ENCODE measurements around the gene GRB2.
"Not testable (repeated sequence)": the region's sequence is repeated elsewhere in the genome, so short reads cannot be mapped to it uniquely, and the experiment has no call there.

The GRB2 gene

DNA sequence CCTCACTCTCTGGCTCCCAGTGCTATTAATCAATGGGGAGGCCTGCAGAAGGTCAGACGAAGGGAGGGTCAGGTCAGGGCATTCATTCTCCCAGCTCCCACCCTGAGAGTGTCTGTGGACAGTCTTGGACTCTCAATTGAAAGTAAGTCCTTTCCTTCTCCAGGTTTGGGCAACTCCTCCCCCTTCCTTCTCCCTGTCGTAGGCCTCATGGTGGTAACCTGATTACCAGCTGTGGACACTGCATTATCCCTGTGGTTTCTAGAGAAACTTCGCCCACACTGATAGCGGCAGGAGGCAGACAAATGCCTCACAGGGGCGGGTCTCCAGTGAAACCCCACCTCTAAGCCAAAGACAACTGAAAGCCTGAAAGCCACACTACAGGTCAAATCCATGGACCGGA lies 58.6 kb downstream of the GRB2 start:
- in situ Hi-C loops (cut with HindIII; ENCODE audit: low sequenced_read_pairs), result no loop called here
- no peak overlapping the region for H3K4me3 ChIP-seq (ENCODE audit: low read depth, low read length)
- TF ChIP-seq CTCF (IDR thresholded peaks at IDR 0.05; ENCODE audit: low read depth, low read length), result no peak
- peak; percentile 57 for DNase-seq (ENCODE audit: low read depth, low spot score)

GRCh38 chr17:75346368-75346767 lies 59.1 kb downstream of the GRB2 start:
- in situ Hi-C loops (cut with HindIII; ENCODE audit: low sequenced_read_pairs); H3K4me3 ChIP-seq (ENCODE audit: low read depth, low read length); DNase-seq (ENCODE audit: low read depth, low spot score): not testable (repeated sequence)

- TF ChIP-seq CTCF (IDR thresholded peaks at IDR 0.05; ENCODE audit: low read depth, low read length), result no peak
- no peak for DNase-seq (ENCODE audit: low read depth, low spot score)
- in situ Hi-C loops (cut with HindIII; ENCODE audit: low sequenced_read_pairs), result no loop called here
- H3K4me3 ChIP-seq (ENCODE audit: low read depth, low read length), result no peak overlapping the region
Observed at GRCh38 chr17:75345514-75346167, 59.8 kb downstream of the GRB2 start.

- in situ Hi-C loops (cut with HindIII; ENCODE audit: low sequenced_read_pairs), result no loop called here
- no peak for DNase-seq (ENCODE audit: low read depth, low spot score)
Observed at GRCh38 chr17:75344666-75345065, 60.8 kb downstream of the GRB2 start.

GRCh38 chr17:75342996-75343395 lies 62.5 kb downstream of the GRB2 start:
- H3K4me3 ChIP-seq (ENCODE audit: low read depth, low read length), result no peak overlapping the region
- in situ Hi-C loops (cut with HindIII; ENCODE audit: low sequenced_read_pairs), result no loop called here
- no peak for TF ChIP-seq CTCF (IDR thresholded peaks at IDR 0.05; ENCODE audit: low read depth, low read length)
- no peak for DNase-seq (ENCODE audit: low read depth, low spot score)

More at GRCh38 chr17:75344666-75345065, 60.8 kb downstream of the GRB2 start:
- no peak overlapping the region for H3K4me3 ChIP-seq (ENCODE audit: low read depth, low read length)
- TF ChIP-seq CTCF (IDR thresholded peaks at IDR 0.05; ENCODE audit: low read depth, low read length), result no peak

DNA sequence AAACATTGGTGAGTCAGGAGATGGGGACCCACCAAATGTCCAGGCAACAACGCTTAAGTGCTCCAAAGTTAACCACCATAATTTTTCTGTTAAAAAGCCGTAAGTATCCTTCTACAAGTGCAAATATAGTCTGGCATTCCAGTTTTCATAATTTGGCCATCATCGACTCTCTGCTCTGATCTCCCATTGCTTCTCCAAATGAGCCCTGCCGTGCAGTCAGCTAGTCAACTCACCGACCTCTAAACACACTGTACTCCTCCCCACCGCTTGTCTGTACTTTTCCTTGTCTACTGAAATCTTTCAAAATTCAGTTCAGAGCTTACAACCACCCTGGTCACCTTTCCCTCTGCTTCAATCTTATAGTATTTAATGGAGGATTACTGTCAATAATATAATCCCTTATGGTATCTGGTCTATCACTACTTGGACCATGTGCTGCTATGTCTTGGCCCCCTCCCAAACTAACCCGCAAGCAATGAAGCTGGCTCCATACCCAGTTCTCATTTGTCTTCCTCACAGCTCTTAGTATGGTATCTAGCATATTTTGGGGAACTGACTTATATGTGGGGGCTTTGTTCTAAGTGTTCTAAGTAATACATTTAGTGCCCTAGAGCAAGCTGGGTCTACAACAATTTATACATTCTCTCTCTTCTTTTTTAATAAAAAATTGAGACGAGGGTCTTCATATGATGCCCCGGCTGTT lies 63.5 kb downstream of the GRB2 start:
- TF ChIP-seq CTCF (IDR thresholded peaks at IDR 0.05; ENCODE audit: low read depth, low read length), result no peak
- in situ Hi-C loops (cut with HindIII; ENCODE audit: low sequenced_read_pairs), result no loop called here
- DNase-seq (ENCODE audit: low read depth, low spot score), result no peak
- no peak overlapping the region for H3K4me3 ChIP-seq (ENCODE audit: low read depth, low read length)

DNA sequence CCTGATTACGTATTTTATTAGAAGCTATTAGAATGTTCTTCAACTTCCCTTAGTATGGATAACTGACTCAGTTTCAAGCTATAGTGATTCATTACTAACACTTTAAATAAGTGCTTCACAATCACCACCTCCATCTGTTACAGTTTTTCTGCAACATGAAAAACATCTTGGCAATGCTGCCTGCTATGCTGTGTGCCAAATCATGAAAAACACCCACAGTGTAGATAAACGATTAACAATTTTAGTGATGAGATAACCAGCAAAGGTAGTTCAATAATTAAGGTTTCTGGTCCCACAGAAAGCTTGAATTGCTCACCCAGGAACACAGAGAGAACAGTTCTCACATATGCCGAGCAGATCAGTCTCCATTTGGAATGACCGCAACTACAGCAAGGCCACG lies 64.8 kb downstream of the GRB2 start:
- no peak overlapping the region for H3K4me3 ChIP-seq (ENCODE audit: low read depth, low read length)
- no peak for DNase-seq (ENCODE audit: low read depth, low spot score)
- TF ChIP-seq CTCF (IDR thresholded peaks at IDR 0.05; ENCODE audit: low read depth, low read length), result no peak
- in situ Hi-C loops (cut with HindIII; ENCODE audit: low sequenced_read_pairs), result no loop called here

All from astrocyte of the spinal cord (primary cell).